ENCODE measurements around the gene VPS11.
"Not testable (repeated sequence)": the region's sequence is repeated elsewhere in the genome, so short reads cannot be mapped to it uniquely, and the experiment has no call there.

Gene VPS11

GRCh38 chr11:119084663-119085436 is 17.2 kb downstream of the VPS11 start, which contains the start of gene HMBS:
HMBS (plus strand) TSS chr11:119084881; CDS start chr11:119085034, 153 bp downstream.
- peak; percentile 90 for DNase-seq

- DNase-seq, result no peak
Observed at GRCh38 chr11:119085437-119085847, 17.8 kb downstream of the VPS11 start.

DNA sequence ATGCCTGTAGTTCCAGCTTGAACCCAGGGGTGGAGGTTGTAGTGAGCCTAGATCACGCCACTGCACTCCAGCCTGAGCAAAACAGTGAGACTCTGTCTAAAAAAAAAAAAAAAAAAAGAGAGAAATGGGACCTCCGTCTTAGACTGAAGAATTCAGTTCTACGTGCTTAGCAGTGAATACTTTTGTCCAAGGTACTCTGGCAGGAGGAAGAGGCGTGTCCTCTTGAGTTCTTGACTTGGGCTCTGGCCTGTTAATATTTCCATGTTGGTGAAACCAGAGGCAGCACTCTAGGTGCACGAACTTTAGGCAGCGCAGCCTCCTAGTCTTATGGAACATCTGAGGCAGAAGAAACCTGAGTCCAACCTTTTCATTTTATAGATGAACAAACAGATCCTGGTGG is 19.5 kb downstream of the VPS11 start:
- DNase-seq, result no peak

- DNase-seq, result peak; percentile 10
Observed at GRCh38 chr11:119087747-119088241, 20.2 kb downstream of the VPS11 start.

- DNase-seq, result no peak
Observed at GRCh38 chr11:119088406-119088805, 20.8 kb downstream of the VPS11 start.

GRCh38 chr11:119089319-119089718 is 21.7 kb downstream of the VPS11 start:
- DNase-seq, result no peak

- no peak for DNase-seq
Observed at GRCh38 chr11:119091178-119091577, 23.6 kb downstream of the VPS11 start.

GRCh38 chr11:119091966-119092879 is 24.6 kb downstream of the VPS11 start:
- DNase-seq, result peak; percentile 8

DNA sequence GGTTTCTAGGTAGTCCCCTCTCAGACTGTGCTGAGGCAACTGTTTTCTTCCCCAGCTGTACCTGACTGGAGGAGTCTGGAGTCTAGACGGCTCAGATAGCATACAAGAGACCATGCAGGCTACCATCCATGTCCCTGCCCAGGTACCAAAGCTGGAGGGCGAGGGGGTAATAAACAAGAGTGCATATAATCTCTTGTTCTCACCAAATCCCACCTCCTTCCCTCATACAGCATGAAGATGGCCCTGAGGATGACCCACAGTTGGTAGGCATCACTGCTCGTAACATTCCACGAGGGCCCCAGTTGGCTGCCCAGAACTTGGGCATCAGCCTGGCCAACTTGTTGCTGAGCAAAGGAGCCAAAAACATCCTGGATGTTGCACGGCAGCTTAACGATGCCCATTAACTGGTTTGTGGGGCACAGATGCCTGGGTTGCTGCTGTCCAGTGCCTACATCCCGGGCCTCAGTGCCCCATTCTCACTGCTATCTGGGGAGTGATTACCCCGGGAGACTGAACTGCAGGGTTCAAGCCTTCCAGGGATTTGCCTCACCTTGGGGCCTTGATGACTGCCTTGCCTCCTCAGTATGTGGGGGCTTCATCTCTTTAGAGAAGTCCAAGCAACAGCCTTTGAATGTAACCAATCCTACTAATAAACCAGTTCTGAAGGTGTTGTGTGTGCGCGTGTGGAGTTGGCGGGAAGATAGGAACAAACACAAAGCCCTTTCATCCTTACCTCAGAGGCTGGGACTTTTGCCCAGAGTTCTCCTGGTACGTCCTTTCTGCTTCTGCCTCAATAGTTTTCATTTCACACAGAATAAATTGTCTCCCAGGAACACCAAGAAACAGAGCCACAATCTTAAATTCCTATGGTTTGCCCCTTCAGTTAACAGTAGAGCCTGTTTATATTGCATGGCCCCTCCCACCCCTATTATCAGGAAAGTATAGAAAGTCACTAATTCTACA is 25.5 kb downstream of the VPS11 start:
- DNase-seq, result no peak

GRCh38 chr11:119093942-119094815 is 26.6 kb downstream of the VPS11 start:
- DNase-seq, result no peak

DNA sequence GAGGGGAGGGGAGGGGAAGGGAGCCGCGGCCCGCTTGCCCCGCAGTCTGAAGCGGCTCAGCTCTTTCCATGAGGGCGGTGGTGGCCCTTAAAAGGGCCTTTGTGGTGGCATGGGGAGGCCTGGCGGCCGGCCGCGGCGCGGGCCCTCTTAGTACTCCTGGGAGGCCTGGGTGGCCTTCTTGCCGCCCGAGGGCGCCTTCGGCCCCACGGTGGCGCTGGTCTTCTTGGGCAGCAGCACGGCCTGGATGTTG is 27.1 kb downstream of the VPS11 start:
- DNase-seq, result peak; percentile 66

DNA sequence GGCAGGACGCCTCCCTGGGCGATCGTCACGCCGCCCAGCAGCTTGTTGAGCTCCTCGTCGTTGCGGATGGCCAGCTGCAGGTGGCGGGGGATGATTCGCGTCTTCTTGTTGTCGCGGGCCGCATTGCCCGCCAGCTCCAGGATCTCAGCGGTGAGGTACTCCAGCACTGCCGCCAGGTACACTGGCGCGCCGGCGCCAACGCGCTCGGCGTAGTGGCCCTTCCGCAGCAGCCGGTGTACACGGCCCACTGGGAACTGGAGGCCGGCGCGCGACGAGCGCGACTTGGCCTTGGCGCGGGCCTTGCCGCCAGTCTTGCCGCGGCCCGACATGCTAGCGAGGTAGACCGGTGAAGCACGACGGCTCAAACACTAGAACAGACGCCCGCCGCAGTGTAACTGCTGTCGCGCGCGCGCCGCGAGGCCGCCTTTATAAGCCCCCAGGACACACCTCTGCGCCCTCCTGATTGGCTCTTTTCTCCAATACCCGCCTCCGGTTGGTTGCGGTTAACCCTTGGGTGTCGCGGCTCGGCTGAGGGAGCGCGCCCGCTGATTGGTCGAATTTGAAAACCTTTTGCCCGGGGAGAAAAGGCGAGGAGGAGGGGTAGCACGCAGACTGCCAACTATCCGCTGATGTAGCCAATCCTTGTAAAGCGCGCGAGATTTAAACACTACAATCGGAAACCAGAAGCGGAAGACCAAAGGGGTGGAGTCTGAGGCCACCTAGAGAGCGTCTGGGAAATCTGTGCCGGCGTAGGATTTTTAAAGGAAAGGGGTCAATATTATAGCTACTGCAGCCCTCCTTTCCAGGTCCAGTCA is 27.7 kb downstream of the VPS11 start:
- DNase-seq, result peak; percentile 99

DNA sequence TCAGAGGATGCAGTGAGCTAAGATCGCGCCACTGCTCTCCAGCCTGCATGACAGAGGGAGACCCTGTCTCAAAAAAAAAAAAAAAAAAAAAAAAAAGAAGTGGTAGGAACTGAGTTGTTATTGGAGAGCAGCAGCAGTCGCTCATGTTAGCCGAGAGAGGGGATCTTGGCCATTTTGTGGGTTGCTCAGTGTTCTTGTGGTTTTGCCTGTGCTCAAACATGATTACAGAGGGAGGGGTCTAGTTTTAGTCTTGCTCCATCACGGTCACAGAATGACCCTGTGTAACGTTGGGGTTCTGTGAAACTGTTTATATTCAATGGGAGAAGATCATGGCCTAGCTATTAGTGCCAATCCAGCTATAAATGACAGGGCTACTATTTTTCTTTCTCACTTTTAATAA is 32.1 kb downstream of the VPS11 start:
- no peak for DNase-seq

GRCh38 chr11:119100246-119100970 is 32.8 kb downstream of the VPS11 start:
- DNase-seq, result no peak

- DNase-seq, result no peak
Observed at GRCh38 chr11:119100994-119101758, 33.6 kb downstream of the VPS11 start.

- DNase-seq, result peak; percentile 97
Observed at GRCh38 chr11:119101759-119102423, 34.3 kb downstream of the VPS11 start, which contains the start of gene DPAGT1. DPAGT1 (minus strand) TSS chr11:119101853; CDS start chr11:119101655, 198 bp downstream.

DNA sequence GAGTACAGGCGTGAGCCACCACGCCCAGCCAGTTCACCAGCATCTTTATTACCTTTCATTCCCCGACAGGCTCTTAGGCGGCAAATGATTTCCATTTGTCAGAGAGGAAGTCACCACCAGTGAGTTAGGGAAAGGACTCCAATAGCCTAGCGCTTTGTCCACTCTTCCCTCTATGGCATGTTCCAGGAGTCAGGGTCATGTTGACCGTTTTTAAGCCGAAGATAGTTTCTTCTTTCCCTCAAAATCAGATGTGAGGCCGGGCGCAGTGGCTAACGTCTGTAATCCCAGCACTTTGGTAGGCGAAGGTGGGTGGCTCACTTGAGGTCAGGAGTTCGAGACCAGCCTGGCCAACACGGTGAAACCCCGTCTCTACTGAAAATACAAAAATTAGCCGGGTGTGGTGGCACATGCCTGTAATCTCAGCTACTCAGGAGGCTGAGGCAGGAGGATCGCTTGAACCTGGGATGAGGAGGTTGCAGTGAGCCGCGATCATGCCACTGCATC is 35.6 kb downstream of the VPS11 start:
- DNase-seq, result not testable (repeated sequence)

- DNase-seq, result no peak
Observed at GRCh38 chr11:119103793-119104192, 36.2 kb downstream of the VPS11 start.

All from NCI-H2029 (cell line).